ENCODE measurements around the gene ADAMTS19.

DNA sequence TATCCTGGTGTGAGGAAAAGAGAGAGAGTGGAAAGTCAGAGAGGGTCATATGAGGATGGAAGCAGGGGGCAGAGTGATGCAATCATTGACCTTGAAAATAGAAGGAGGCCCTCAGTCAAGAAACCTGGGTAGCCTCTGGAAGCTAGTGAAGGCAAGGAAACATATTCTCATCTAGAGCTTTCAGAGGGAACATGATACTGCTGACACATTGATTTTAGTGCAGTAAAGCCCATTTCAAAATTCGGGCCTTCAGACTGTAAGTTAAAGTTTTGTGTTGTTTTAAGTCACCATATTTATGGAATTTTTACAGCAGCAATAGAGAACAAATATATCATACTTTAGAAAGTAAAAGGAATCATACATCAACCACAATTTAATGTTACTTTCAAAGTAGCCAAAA lies 87.0 kb downstream of the ADAMTS19 start:
- TF ChIP-seq, protein P1, sequence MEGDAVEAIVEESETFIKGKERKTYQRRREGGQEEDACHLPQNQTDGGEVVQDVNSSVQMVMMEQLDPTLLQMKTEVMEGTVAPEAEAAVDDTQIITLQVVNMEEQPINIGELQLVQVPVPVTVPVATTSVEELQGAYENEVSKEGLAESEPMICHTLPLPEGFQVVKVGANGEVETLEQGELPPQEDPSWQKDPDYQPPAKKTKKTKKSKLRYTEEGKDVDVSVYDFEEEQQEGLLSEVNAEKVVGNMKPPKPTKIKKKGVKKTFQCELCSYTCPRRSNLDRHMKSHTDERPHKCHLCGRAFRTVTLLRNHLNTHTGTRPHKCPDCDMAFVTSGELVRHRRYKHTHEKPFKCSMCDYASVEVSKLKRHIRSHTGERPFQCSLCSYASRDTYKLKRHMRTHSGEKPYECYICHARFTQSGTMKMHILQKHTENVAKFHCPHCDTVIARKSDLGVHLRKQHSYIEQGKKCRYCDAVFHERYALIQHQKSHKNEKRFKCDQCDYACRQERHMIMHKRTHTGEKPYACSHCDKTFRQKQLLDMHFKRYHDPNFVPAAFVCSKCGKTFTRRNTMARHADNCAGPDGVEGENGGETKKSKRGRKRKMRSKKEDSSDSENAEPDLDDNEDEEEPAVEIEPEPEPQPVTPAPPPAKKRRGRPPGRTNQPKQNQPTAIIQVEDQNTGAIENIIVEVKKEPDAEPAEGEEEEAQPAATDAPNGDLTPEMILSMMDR (IDR thresholded peaks at IDR 0.05; ENCODE audit: low read length): no peak
- no peak for TF ChIP-seq EZH2 (IDR thresholded peaks at IDR 0.05; ENCODE audit: borderline replicate concordance, low read length)

Data from OCI-LY1 (cell line).